ENCODE measurements around the gene HERC3.
A peak's percentile ranks its signal among the peaks of the same experiment; 100 is the strongest.

HERC3 gene

DNA sequence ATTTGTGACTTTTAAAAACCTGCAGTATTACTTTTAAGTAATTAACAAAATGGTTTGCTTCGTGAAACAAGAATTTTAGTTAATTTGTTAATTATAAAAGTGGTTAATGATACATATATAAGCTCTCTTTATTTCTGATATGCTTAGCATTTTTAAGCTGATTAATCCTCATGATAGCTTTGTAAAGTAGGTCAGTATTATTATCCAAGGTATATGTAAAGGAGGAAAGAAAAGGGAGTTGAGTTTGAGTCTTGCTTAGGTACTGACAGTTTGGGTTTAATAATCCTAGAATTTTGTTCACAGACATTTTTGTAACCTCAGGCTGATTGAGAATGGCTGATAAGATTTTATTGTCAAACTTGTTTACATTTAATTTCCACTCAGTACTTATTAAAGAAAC lies 21.8 kb downstream of the HERC3 start:
- TF ChIP-seq OSR1 (CRISPR knock-in tag; IDR thresholded peaks at IDR 0.05): no peak
- TF ChIP-seq, protein P1, sequence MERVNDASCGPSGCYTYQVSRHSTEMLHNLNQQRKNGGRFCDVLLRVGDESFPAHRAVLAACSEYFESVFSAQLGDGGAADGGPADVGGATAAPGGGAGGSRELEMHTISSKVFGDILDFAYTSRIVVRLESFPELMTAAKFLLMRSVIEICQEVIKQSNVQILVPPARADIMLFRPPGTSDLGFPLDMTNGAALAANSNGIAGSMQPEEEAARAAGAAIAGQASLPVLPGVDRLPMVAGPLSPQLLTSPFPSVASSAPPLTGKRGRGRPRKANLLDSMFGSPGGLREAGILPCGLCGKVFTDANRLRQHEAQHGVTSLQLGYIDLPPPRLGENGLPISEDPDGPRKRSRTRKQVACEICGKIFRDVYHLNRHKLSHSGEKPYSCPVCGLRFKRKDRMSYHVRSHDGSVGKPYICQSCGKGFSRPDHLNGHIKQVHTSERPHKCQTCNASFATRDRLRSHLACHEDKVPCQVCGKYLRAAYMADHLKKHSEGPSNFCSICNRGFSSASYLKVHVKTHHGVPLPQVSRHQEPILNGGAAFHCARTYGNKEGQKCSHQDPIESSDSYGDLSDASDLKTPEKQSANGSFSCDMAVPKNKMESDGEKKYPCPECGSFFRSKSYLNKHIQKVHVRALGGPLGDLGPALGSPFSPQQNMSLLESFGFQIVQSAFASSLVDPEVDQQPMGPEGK (CRISPR knock-in tag; IDR thresholded peaks at IDR 0.05; ENCODE audit: borderline replicate concordance): no peak
- TF ChIP-seq PPARA (CRISPR knock-in tag; IDR thresholded peaks at IDR 0.05; ENCODE audit: borderline replicate concordance): no peak
- TF ChIP-seq ZNF70 (CRISPR knock-in tag; IDR thresholded peaks at IDR 0.05): peak; percentile 91
- no peak for ATAC-seq

DNA sequence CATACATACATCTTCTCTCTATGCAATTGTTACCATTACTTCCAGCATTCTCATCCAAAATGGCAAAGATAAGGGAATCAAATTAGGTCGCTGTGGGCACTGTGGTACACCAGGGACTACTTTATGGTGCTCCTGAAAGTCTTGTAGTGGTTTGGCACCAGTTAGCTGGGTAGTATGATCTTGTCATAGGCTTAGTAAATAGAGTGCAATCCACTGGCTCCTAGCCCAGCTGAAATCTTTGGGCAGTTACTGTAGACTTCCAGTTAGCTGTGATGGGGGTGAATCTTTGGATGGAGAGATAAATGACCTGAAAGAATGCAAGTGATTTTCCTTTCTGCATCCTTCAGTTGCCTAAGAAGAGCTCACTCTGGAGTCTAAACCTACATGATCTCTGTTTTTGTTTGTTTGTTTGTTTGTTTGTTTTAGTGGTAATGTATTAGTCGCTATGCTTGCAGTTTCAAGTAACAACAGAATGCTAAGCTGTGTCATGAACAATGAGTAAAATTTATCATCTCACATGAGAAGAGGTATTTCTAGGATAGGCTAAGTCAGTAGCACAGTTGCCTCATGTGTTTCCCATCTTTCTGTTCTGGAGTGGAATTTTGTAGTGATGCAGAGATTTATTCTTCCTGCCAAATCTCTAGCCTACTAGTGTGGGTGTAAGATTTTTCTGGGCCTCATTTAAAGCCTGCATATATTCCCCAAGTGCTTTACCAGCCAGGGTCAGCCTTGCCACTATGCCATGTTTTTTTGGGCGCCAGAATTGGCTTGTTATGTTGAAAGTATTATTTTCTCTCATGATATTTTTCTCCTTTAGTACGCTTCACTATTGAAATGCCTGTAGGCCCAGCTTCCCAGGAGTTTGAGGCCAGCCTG lies 24.2 kb downstream of the HERC3 start:
- peak; percentile 74 for TF ChIP-seq ISL1 (CRISPR knock-in tag; IDR thresholded peaks at IDR 0.05)
- TF ChIP-seq PPARA (CRISPR knock-in tag; IDR thresholded peaks at IDR 0.05; ENCODE audit: borderline replicate concordance): no peak
- peak; percentile 68 for ATAC-seq

DNA sequence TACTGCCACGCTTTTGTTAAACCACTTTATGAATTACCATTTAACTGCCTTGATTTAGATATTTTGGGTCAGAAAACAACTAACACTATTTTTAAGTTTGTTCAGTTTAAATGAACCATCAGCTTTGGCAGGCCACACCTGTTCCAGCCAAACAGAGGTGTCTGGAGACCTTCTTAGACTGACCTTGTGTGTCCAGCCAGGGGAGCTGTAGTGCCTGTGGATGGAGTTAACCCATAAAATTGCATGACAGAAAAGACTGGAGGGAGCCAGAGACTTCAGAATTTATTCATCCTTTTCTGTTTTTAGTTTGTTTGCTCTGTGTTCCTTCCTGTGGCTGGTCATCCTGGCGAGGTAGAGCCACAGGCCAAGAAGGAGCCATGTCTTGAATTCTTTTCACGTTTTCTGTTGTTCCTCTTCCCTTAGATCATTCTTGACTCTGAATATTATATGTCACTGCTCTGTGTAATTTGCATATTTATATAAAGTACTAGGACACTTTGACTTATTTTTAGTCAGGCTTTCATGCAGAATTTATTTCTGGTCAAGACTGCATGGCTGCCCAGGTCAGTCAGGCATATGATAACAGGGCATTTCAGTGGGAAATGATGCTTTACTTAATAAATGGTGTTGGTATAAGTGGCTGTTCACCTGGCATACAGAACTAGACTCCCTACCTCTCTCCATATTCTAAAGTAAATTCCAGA lies 26.7 kb downstream of the HERC3 start:
- TF ChIP-seq, protein P2, sequence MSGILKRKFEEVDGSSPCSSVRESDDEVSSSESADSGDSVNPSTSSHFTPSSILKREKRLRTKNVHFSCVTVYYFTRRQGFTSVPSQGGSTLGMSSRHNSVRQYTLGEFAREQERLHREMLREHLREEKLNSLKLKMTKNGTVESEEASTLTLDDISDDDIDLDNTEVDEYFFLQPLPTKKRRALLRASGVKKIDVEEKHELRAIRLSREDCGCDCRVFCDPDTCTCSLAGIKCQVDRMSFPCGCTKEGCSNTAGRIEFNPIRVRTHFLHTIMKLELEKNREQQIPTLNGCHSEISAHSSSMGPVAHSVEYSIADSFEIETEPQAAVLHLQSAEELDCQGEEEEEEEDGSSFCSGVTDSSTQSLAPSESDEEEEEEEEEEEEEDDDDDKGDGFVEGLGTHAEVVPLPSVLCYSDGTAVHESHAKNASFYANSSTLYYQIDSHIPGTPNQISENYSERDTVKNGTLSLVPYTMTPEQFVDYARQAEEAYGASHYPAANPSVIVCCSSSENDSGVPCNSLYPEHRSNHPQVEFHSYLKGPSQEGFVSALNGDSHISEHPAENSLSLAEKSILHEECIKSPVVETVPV (CRISPR knock-in tag; IDR thresholded peaks at IDR 0.05): no peak
- TF ChIP-seq ISL1 (CRISPR knock-in tag; IDR thresholded peaks at IDR 0.05) (no peak), ZNF70 (CRISPR knock-in tag; IDR thresholded peaks at IDR 0.05) (no peak), ARNTL (CRISPR knock-in tag; IDR thresholded peaks at IDR 0.05; ENCODE audit: borderline replicate concordance, low read depth) (no peak), PPARA (CRISPR knock-in tag; IDR thresholded peaks at IDR 0.05; ENCODE audit: borderline replicate concordance) (no peak), ZNF8 (CRISPR knock-in tag; IDR thresholded peaks at IDR 0.05) (no peak), GLIS3 (CRISPR knock-in tag; IDR thresholded peaks at IDR 0.05) (no peak), TOX (CRISPR knock-in tag; IDR thresholded peaks at IDR 0.05; ENCODE audit: borderline replicate concordance) (no peak), RARB (CRISPR knock-in tag; IDR thresholded peaks at IDR 0.05) (no peak), TCF4 (CRISPR knock-in tag; IDR thresholded peaks at IDR 0.05; ENCODE audit: borderline replicate concordance) (no peak), CSDC2 (CRISPR knock-in tag; IDR thresholded peaks at IDR 0.05) (no peak), BACH2 (CRISPR knock-in tag; IDR thresholded peaks at IDR 0.05; ENCODE audit: borderline replicate concordance) (no peak), ESRRG (CRISPR knock-in tag; IDR thresholded peaks at IDR 0.05) (no peak), ZNF565 (CRISPR knock-in tag; conservative IDR thresholded peaks at IDR 0.05; ENCODE audit: low read depth) (no peak), OSR1 (CRISPR knock-in tag; IDR thresholded peaks at IDR 0.05) (no peak), ZC3H10 (CRISPR knock-in tag; IDR thresholded peaks at IDR 0.05) (no peak)
- TF ChIP-seq, protein P1 (CRISPR knock-in tag; IDR thresholded peaks at IDR 0.05; ENCODE audit: borderline replicate concordance): no peak
- TF ChIP-seq, protein P3, sequence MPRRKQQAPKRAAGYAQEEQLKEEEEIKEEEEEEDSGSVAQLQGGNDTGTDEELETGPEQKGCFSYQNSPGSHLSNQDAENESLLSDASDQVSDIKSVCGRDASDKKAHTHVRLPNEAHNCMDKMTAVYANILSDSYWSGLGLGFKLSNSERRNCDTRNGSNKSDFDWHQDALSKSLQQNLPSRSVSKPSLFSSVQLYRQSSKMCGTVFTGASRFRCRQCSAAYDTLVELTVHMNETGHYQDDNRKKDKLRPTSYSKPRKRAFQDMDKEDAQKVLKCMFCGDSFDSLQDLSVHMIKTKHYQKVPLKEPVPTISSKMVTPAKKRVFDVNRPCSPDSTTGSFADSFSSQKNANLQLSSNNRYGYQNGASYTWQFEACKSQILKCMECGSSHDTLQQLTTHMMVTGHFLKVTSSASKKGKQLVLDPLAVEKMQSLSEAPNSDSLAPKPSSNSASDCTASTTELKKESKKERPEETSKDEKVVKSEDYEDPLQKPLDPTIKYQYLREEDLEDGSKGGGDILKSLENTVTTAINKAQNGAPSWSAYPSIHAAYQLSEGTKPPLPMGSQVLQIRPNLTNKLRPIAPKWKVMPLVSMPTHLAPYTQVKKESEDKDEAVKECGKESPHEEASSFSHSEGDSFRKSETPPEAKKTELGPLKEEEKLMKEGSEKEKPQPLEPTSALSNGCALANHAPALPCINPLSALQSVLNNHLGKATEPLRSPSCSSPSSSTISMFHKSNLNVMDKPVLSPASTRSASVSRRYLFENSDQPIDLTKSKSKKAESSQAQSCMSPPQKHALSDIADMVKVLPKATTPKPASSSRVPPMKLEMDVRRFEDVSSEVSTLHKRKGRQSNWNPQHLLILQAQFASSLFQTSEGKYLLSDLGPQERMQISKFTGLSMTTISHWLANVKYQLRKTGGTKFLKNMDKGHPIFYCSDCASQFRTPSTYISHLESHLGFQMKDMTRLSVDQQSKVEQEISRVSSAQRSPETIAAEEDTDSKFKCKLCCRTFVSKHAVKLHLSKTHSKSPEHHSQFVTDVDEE (CRISPR knock-in tag; IDR thresholded peaks at IDR 0.05): no peak
- TF ChIP-seq, protein P4, sequence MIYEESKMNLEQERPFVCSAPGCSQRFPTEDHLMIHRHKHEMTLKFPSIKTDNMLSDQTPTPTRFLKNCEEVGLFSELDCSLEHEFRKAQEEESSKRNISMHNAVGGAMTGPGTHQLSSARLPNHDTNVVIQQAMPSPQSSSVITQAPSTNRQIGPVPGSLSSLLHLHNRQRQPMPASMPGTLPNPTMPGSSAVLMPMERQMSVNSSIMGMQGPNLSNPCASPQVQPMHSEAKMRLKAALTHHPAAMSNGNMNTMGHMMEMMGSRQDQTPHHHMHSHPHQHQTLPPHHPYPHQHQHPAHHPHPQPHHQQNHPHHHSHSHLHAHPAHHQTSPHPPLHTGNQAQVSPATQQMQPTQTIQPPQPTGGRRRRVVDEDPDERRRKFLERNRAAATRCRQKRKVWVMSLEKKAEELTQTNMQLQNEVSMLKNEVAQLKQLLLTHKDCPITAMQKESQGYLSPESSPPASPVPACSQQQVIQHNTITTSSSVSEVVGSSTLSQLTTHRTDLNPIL (CRISPR knock-in tag; IDR thresholded peaks at IDR 0.05; ENCODE audit: low read depth): no peak
- TF ChIP-seq, protein P5, sequence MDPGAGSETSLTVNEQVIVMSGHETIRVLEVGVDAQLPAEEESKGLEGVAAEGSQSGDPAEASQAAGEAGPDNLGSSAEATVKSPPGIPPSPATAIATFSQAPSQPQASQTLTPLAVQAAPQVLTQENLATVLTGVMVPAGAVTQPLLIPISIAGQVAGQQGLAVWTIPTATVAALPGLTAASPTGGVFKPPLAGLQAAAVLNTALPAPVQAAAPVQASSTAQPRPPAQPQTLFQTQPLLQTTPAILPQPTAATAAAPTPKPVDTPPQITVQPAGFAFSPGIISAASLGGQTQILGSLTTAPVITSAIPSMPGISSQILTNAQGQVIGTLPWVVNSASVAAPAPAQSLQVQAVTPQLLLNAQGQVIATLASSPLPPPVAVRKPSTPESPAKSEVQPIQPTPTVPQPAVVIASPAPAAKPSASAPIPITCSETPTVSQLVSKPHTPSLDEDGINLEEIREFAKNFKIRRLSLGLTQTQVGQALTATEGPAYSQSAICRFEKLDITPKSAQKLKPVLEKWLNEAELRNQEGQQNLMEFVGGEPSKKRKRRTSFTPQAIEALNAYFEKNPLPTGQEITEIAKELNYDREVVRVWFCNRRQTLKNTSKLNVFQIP (CRISPR knock-in tag; IDR thresholded peaks at IDR 0.05; ENCODE audit: borderline replicate concordance, low read depth): no peak
- ATAC-seq: no peak

Data from SK-N-SH treated with all-trans-retinoic acid at 6 μM for 48 hours (cell line).